ENCODE results near the gene ARPC1A.
A peak's percentile ranks its signal among the peaks of the same experiment; 100 is the strongest.

The ARPC1A gene

DNA sequence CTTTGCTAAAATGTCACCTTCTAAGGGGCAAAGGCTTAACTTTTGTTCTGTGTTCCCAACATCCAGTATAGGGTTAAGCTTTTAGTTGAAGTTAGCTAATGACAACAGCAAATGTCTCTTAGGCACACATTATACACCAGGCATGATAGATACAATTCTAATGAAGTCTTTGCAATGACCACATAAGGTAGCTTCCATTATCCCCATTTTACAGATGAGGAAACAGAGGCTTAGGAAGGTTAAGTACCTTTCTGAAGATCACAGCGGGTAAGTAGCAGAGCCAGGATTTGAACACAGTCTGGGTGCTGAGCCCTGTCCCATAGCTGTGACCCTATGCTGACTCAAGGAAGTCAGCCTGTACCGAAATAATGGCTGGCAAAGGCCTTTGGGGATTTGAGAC is 84.9 kb downstream of the ARPC1A start:
- no peak for DNase-seq

DNA sequence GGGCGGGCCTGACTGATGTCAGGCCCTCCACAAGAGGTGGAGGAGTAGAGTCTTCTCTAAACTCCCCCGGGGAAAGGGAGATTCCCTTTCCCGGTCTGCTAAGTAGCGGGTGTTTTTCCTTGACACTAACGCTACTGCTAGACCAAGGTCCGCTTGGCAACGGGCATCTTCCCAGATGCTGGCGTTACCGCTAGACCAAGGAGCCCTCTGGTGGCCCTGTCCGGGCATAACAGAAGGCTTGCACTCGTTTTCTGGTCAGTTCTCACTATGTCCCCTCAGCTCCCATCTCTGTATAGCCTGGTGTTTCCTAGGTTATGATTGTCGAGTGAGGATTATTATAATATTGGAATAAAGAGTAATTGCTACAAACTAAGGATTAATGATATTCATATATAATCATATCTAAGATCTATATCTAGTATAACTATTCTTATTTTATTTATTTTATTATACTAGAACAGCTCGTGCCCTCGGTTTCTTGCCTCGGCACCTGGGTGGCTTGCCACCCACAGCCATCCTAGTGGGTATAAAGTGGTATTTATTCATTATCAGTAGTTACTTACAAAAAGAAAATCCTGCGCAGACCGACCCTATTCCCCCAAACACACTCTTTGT is 89.9 kb downstream of the ARPC1A start:
- peak; percentile 54 for DNase-seq

All from fibroblast of skin of scalp (primary cell).